B cell (primary cell): ENCODE measurements around the gene SNRPB.

Experiments
- CTCF ChIP-seq: fragments of 200-600 bp; IDR thresholded peaks from one replicate; pipeline ENCODE4 v1.8.0; 2022; ENCODE audit warnings: antibody characterized with exemption, mild to moderate bottlenecking
- EZH2 ChIP-seq: IDR thresholded peaks from 2 replicates; pipeline ENCODE4 v1.6.1; 2012; ENCODE audit warnings: borderline replicate concordance, low read depth, mild to moderate bottlenecking, moderate library complexity, low read length; ENCODE audit not compliant: insufficient read depth, poor library complexity, severe bottlenecking

GRCh38 chr20:2509794-2510193, 39.2 kb upstream of the SNRPB start:
- TF ChIP-seq CTCF (no peak), EZH2 (no peak)
